ENCODE results near the gene MT1E. TPM values are rescaled to one million over a fixed set of nuclear protein-coding genes. Genes with fewer than 3 reads are reported as not detected.

MT1E gene
- total RNA-seq, 1 experiment from 2014 or later, result 383 TPM

DNA sequence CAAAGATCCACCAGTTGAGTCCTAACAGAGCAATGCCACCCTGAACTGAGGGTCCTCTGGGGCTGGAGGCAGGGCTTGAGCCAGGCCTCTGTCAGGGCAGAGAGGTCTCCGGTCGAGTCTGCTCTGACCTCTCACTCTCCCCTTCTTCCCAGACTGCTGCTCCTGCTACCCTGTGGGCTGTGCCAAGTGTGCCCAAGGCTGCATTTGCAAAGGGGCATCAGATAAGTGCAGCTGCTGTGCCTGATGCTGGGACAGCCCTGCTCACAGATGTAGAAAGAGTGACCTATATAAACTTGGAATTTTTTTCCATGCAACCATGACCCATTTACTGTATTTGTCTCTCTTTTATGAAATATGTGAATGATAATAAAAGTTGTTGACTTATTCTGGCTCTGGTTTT is 23.7 kb downstream of the MT1E start:
- DNase-seq (ENCODE audit: low read depth, low spot score) (no peak), ATAC-seq (no peak)
- Histone ChIP-seq H3K27me3 (ENCODE audit: insufficient read depth, low read length) (no peaks in the 10 kb centered on the region), H3K9me3 (ENCODE audit: control insufficient read depth in 1 of 2, insufficient read depth in 1 of 2, low read depth in 1 of 2, low read length in 2 of 2) (no peaks in the 10 kb centered on the region), H3K4me1 (ENCODE audit: control insufficient read depth in 1 of 2, insufficient read depth in 2 of 2, low read length in 2 of 2) (peaks cover 12 to 23% of the 10 kb centered on the region in 2 experiments), H3K79me2 (ENCODE audit: insufficient read depth, low read length) (no peaks in the 10 kb centered on the region), H3K4me3 (replicated peaks in 1 of 2; ENCODE audit: low read depth in 1 of 2, low read length in 2 of 2) (no peak overlapping the region), H3K9me2 (ENCODE audit: insufficient read depth) (no peaks in the 10 kb centered on the region), H3K4me2 (ENCODE audit: low read length) (no peak overlapping the region), H2AFZ (ENCODE audit: low read depth, low read length, poor library complexity, severe bottlenecking) (no peak overlapping the region), H3K9ac (ENCODE audit: low read length) (no peak overlapping the region), H3K27ac (ENCODE audit: low read depth, low read length) (no peak overlapping the region), H3K36me3 (ENCODE audit: control insufficient read depth in 1 of 2, insufficient read depth in 2 of 2, low read length in 2 of 2) (no peaks in the 10 kb centered on the region), H4K20me1 (ENCODE audit: insufficient read depth) (no peaks in the 10 kb centered on the region)
- CTCF ChIA-PET, result no interaction called here
- TF ChIP-seq SRF (IDR thresholded peaks at IDR 0.05; ENCODE audit: low read depth) (no peak), EGR1 (IDR thresholded peaks at IDR 0.05; ENCODE audit: low read depth) (no peak), SP1 (IDR thresholded peaks at IDR 0.05; ENCODE audit: low read depth) (no peak), SIN3A (IDR thresholded peaks at IDR 0.05; ENCODE audit: low read depth) (no peak), ELF1 (IDR thresholded peaks at IDR 0.05; ENCODE audit: borderline replicate concordance, low read depth) (no peak), RAD21 (IDR thresholded peaks at IDR 0.05; ENCODE audit: low read depth) (no peak), JUND (IDR thresholded peaks at IDR 0.05) (no peak), CEBPB (IDR thresholded peaks at IDR 0.05; ENCODE audit: low read depth) (no peak), YY1 (IDR thresholded peaks at IDR 0.05; ENCODE audit: extremely low read depth, insufficient replicate concordance, low read depth, low read length) (no peak), ZNF274 (IDR thresholded peaks at IDR 0.05; ENCODE audit: low read depth, low read length) (no peak), EZH2 (IDR thresholded peaks at IDR 0.05) (no peak), POLR2A (IDR thresholded peaks at IDR 0.05; ENCODE audit: borderline replicate concordance, extremely low read depth, insufficient read depth, insufficient read length) (no peak), EZH2phosphoT487 (IDR thresholded peaks at IDR 0.05; ENCODE audit: borderline replicate concordance) (no peak), ZFX (IDR thresholded peaks at IDR 0.05) (no peak), TCF7L2 (IDR thresholded peaks at IDR 0.05; ENCODE audit: borderline replicate concordance, extremely low read depth, insufficient read depth, insufficient read length) (no peak)
- TF ChIP-seq, protein P1, sequence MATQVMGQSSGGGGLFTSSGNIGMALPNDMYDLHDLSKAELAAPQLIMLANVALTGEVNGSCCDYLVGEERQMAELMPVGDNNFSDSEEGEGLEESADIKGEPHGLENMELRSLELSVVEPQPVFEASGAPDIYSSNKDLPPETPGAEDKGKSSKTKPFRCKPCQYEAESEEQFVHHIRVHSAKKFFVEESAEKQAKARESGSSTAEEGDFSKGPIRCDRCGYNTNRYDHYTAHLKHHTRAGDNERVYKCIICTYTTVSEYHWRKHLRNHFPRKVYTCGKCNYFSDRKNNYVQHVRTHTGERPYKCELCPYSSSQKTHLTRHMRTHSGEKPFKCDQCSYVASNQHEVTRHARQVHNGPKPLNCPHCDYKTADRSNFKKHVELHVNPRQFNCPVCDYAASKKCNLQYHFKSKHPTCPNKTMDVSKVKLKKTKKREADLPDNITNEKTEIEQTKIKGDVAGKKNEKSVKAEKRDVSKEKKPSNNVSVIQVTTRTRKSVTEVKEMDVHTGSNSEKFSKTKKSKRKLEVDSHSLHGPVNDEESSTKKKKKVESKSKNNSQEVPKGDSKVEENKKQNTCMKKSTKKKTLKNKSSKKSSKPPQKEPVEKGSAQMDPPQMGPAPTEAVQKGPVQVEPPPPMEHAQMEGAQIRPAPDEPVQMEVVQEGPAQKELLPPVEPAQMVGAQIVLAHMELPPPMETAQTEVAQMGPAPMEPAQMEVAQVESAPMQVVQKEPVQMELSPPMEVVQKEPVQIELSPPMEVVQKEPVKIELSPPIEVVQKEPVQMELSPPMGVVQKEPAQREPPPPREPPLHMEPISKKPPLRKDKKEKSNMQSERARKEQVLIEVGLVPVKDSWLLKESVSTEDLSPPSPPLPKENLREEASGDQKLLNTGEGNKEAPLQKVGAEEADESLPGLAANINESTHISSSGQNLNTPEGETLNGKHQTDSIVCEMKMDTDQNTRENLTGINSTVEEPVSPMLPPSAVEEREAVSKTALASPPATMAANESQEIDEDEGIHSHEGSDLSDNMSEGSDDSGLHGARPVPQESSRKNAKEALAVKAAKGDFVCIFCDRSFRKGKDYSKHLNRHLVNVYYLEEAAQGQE (IDR thresholded peaks at IDR 0.05; ENCODE audit: low read depth), result no peak
- TF ChIP-seq, protein P2, sequence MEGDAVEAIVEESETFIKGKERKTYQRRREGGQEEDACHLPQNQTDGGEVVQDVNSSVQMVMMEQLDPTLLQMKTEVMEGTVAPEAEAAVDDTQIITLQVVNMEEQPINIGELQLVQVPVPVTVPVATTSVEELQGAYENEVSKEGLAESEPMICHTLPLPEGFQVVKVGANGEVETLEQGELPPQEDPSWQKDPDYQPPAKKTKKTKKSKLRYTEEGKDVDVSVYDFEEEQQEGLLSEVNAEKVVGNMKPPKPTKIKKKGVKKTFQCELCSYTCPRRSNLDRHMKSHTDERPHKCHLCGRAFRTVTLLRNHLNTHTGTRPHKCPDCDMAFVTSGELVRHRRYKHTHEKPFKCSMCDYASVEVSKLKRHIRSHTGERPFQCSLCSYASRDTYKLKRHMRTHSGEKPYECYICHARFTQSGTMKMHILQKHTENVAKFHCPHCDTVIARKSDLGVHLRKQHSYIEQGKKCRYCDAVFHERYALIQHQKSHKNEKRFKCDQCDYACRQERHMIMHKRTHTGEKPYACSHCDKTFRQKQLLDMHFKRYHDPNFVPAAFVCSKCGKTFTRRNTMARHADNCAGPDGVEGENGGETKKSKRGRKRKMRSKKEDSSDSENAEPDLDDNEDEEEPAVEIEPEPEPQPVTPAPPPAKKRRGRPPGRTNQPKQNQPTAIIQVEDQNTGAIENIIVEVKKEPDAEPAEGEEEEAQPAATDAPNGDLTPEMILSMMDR (IDR thresholded peaks at IDR 0.05 in 2 of 3, conservative IDR thresholded peaks at IDR 0.05 in 1 of 3; ENCODE audit: borderline replicate concordance in 1 of 3, insufficient read depth in 1 of 3, low read depth in 2 of 3, low read length in 2 of 3), result no peak
- TF ChIP-seq, protein P3, sequence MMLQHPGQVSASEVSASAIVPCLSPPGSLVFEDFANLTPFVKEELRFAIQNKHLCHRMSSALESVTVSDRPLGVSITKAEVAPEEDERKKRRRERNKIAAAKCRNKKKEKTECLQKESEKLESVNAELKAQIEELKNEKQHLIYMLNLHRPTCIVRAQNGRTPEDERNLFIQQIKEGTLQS (IDR thresholded peaks at IDR 0.05), result no peak
- TF ChIP-seq, protein P4, sequence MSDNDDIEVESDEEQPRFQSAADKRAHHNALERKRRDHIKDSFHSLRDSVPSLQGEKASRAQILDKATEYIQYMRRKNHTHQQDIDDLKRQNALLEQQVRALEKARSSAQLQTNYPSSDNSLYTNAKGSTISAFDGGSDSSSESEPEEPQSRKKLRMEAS (IDR thresholded peaks at IDR 0.05), result no peak
- RAD21 ChIA-PET (ENCODE audit: low non-redundant PET in 1 of 2, low total read pairs in 2 of 2, uncharacterized antibody in 2 of 2, unreplicated experiment in 2 of 2), result no interaction called here
- no TSS peak for BruUV-seq (replicated peaks)
- intact Hi-C loops (cut with micrococcal nuclease), result no loop called here
- POLR2A ChIA-PET, result no interaction called here
